ENCODE results near the gene COL24A1.
"Not testable (repeated sequence)": the region's sequence is repeated elsewhere in the genome, so short reads cannot be mapped to it uniquely, and the experiment has no call there.

The COL24A1 gene

DNA sequence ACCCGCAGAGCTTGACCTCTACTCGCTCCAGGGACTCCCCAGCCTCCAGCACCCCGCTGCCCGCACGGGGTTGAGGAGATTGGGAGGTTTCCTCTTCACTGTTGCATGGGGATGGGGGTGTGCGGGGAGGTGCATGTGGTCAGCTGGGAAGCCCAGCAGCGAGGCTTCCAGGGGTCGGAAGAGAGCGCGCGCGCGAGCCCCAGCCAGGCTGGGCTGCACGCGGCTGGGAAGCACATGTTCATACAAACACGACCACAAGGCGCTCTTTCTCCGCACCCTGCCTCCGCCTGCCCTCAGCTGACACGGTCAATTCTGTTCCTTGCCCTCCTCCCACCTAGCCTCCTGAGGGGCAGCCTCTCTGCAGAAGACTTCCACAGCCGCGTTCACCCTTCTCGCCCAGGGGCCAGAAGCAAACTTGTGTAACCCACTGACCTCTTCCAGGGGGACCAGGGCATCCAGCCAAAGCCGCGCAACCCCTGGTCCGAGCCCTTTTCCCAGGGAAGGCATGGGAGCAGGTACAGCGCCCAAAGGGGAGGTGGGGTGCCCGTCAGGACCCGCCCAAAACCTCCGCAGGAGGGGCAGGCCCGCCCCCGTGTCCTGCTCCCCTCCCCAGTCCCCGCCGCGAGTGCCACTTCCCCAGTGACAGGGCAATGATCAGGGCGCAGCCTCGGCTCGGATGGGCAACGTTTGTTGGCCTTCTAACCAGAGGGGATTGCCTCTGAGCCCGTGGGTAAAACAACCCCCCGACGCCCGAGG lies 1.3 kb downstream of the COL24A1 start:
- no peak overlapping the region for H3K4me3 ChIP-seq (ENCODE audit: low read length)
- DNase-seq (ENCODE audit: low read depth, low spot score): no peak

DNA sequence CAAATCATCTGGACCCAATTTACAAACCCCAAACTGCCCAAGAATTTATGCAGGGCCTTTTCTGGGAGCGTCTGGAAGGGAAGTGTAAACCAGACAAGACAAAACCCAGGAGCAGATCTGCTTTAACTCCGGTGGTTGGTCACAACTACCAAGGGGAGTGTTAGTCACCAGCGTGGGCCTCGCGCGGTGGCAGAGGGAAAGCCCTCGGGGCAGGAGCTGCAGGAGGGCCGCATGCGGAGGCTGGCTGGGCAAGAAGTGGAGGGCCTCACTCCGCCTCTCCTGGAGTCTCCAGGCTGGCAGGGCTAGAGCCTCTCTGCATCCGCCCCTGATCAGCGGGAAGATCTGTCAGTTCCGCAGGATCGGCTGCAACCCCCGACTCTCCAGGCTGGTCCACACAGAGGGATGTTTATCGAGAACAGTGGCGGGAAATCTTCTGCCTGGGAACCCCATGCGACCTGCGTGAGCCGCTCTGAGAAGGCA lies 2.0 kb downstream of the COL24A1 start:
- no peak overlapping the region for H3K4me3 ChIP-seq (ENCODE audit: low read length)
- no peak for DNase-seq (ENCODE audit: low read depth, low spot score)

DNA sequence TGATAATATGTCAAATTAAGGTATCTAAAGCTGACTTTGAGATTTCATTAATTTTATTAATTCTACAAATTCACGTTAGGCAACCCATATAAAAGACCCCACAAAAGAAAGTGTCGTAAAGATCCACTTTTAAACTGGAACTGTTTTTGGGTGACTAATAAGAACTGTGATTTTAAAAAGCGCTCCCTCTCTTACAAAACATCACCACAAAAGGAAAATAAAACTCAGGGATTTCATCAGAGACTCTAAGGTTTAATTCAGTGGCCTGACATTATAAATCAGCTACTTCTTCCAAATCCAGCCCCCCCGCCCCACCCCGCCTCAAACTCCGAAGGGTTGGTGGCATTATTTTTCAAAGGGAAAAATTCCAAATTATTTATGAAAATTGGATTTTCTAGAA lies 2.7 kb downstream of the COL24A1 start:
- no peak for DNase-seq (ENCODE audit: low read depth, low spot score)

DNA sequence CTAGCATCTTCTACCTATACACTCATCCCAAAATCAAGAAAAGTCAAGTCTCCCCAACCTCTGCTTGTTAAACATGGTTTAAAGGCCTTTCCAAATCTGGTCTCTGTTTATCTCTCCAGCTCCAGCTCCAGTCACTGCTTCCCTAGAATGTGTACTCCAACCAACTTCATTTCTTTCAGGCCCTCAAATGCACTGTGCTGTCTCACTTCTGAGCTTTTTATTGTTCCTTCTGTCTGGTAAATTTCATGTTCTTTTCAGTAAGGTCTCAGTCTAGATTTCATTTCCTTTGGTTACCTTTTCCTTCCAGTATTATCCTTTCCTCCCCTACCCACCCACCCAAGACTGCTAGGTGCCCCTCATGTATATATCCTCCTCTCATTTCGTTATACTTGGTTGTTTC lies 3.7 kb downstream of the COL24A1 start:
- no peak overlapping the region for H3K4me3 ChIP-seq (ENCODE audit: low read length)
- DNase-seq (ENCODE audit: low read depth, low spot score): no peak

More for the DNA sequence above, 2.7 kb downstream of the COL24A1 start:
- no peak overlapping the region for H3K4me3 ChIP-seq (ENCODE audit: low read length)

DNA sequence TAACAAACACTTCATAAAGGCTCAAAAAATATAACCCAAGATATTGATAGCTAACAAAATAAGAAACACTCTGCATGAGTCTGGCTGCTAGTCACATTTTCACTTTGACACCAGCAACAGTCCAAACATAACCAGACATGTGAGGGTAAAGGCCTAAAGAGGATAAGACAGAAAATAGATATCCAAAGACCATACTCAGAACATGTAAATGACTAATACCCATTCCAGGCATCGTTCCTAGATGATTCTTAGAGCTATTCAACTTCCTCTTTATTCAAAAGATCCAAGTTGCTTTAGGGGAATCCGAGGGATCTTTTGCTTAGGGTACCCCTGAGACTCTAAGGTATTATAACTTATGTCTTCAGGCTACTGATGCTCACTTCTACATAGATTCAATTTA lies 5.1 kb downstream of the COL24A1 start:
- DNase-seq (ENCODE audit: low read depth, low spot score): no peak
- H3K4me3 ChIP-seq (ENCODE audit: low read length): no peak overlapping the region

DNA sequence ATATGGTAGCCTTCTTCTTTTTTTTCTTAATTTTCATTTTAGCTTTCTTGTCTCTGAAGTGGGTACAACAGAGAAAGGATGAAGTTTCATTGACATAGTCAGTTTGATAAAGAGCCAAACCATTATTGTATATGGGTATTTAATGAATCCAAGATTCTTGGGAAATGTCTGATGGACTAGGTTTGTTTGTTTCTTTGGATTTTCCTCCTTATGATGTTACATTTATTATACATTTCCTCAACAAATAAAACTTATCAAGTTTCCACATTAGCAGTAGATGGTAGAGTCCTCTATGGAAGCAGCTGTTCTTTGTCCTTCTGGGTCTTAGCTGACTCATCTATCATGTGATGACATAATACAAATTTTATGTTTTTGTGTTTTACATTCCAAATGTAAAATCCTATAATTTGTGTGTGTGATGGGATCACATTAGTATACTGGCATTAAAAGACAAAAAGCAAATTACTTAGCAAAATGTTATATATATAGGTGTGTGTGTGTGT lies 6.0 kb downstream of the COL24A1 start:
- no peak overlapping the region for H3K4me3 ChIP-seq (ENCODE audit: low read length)
- no peak for DNase-seq (ENCODE audit: low read depth, low spot score)

DNA sequence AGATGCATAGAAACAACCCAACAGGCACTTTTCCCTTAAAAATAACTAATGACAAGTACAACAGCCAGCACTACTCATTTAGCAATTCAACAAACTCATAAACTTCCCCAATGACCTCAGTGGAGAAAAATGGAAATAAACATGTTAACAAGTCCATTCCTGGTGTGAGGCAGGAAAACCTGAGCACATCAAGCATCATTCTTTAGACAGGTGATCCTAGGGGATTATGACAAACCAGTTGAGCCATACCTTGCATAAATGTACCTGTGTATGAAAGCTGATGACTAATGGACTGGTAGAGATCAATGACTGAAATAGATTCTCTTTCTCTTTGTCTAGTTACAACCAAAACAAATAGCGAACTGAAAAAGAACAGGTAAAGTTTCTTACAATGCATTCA lies 7.0 kb downstream of the COL24A1 start:
- no peak for DNase-seq (ENCODE audit: low read depth, low spot score)
- no peak overlapping the region for H3K4me3 ChIP-seq (ENCODE audit: low read length)

DNA sequence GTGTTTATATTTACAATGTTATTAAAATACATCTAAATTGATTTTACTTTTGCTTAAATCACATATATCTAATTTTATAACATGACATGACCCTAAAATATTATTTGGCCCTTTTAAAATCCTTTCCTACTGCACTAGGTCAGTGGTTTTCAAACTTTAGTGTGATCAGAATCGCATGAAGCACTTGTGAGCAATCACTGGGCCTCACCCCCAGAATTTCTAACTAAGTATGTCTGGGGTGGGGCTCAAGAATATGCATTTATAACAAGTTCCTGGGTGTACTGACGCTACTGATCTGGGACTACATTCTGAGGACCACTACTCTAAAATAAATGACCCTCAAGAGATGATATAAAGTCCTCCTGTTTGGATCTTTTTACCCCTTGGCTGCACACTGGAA lies 8.8 kb downstream of the COL24A1 start:
- no peak overlapping the region for H3K4me3 ChIP-seq (ENCODE audit: low read length)
- no peak for DNase-seq (ENCODE audit: low read depth, low spot score)

DNA sequence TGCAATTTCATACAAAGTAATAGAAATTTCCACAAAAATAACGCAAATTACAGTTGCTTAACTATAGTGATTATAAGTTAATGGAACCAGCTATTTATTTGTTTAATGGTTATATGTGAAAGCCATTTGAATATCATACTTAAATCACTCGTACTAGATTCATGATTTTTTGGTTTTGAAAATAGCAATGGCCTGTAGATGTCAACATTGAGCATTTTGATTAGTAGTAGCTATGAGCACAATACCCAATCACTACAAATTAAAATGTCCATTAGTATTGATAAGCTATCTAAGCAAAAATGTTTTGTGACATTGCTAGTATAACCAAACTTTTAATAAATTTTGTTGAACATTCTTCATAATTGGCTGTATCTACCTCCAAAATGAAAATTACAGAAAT lies 10.0 kb downstream of the COL24A1 start:
- no peak overlapping the region for H3K4me3 ChIP-seq (ENCODE audit: low read length)
- no peak for DNase-seq (ENCODE audit: low read depth, low spot score)

DNA sequence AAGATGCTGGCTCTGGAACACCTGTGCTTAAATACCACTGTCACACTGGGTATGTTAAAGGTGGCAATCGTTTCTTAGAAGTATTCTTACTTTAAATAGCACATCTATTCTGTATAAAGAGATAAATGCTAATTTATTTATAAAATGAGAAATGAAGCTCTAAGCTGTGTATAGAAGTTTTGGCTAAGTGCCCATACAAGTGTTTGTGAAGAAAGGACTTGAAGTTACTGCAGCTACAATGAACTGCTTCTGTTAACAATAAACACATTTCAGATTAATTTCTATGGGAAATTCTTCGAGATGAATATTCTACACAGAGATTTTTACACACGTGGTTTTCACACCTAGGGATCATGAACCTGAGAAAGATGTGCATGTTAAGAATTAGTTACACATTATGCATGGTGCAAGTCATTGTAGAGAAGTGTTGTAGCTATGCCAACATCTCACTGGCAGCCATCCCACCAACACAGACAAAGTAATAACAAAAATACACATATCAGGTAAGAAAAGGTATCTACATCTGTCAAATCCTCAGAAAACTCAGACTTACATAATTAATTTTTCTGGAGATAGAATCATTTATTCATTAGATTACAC lies 16.2 kb downstream of the COL24A1 start:
- no peak overlapping the region for H3K4me3 ChIP-seq (ENCODE audit: low read length)
- DNase-seq (ENCODE audit: low read depth, low spot score): no peak

DNA sequence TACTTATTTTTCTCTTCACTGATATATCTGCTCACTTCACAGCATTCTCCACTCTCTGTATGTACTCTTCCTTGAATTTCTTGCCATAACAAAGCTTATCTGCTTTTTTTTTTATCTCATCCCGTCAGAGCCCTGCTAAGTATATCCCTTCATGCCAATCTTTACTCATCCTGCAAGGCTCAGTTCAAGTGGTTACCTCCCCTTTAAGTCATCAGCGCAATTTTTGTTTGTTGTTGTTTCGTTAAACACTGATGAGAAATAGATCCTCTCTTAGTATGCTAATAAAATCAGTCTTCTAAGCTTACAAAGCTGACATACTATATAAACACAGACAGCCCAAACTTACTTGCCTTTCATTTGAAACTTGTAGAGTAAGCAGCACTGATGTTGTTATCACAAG lies 17.8 kb downstream of the COL24A1 start:
- H3K4me3 ChIP-seq (ENCODE audit: low read length): no peak overlapping the region
- DNase-seq (ENCODE audit: low read depth, low spot score): no peak

DNA sequence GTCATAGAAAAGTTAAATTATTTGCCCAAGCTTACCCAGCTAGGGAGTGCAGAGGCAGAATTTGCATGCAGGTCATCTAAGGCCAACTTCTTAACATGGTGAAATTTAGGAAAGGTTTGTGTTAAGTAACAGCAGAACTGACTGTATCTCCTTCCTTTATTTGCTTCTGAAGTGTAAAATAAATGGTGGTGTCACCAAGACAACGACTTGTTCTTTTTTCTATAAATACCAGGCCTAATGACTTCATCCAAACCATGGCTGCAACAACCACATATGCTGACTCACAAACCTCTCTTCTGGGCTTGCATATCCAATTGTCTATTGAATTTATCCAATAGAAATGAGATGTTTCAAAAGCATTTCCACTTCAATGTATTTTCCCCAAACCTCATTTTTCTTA lies 19.1 kb downstream of the COL24A1 start:
- DNase-seq (ENCODE audit: low read depth, low spot score): no peak
- no peak overlapping the region for H3K4me3 ChIP-seq (ENCODE audit: low read length)

DNA sequence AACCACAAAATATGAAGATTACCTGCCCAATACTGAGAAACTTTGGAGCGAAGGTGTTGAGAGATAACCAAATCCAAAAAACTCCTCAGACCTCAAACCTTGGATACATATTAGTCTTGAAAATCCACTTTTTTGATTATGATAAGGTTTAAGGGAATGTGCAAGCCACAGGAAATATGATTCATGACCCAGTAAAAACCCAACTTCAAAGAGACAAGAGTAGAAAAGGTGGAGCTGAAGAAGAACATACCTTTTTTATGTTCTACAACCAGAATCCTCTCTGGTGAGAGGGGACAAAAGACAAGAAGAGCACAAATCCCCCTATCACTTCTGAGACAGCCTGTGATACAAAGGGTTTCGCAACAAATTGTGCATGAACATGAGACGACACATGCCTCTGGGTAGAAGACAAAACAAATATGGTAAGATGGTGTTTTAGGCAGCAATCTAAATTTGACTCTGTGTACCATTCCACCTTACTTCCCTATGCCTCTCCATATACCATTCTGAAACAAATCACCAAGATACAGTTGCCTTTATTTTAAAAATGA lies 37.3 kb downstream of the COL24A1 start:
- DNase-seq (ENCODE audit: low read depth, low spot score): no peak
- no peak overlapping the region for H3K4me3 ChIP-seq (ENCODE audit: low read length)

DNA sequence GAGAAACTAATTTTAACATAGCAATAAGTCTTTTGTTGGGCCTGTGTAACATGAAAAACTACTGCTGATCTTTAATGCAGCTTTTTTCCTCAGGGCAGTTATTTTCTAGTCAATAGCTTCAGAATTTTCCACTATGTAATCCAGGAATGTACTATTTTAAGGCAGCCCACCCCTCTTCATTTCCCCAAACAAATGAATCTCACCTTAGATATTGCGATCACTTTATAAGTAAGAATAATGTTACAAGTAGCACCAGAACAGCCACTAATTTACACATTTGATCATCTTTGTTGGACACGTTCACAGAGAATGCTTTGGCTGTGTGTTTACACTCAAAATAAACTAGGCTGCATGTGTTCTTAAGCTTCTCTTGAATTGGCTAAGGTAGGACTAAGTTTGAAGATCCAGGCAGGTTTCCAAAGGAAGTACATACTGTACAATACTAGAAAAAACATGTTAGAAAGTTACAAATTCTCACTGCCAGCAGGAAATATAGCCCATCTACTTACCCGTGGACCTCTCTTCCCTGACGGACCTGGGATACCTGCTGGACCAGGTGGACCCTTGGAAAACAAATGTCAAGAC lies 41.7 kb downstream of the COL24A1 start:
- DNase-seq (ENCODE audit: low read depth, low spot score): no peak
- no peak overlapping the region for H3K4me3 ChIP-seq (ENCODE audit: low read length)

DNA sequence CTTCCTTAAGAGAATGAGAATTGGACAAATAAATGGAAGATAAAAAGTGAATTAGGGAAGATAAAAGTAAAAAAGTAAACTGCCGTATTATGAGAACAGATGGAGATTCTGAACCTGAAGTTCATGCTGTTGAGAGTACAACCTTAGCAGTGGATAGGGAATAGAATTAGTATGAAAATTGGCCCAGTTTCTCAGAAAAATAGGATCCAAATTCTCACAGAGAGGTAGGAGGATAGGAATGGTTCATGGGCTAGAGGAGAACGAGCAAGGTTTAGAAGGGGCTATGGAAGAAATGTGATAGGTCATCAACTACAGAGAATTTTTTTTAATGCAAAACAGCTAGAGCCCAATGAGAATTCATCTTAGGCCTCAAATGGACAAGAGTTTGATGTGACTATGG lies 42.3 kb downstream of the COL24A1 start:
- DNase-seq (ENCODE audit: low read depth, low spot score): no peak
- H3K4me3 ChIP-seq (ENCODE audit: low read length): no peak overlapping the region

DNA sequence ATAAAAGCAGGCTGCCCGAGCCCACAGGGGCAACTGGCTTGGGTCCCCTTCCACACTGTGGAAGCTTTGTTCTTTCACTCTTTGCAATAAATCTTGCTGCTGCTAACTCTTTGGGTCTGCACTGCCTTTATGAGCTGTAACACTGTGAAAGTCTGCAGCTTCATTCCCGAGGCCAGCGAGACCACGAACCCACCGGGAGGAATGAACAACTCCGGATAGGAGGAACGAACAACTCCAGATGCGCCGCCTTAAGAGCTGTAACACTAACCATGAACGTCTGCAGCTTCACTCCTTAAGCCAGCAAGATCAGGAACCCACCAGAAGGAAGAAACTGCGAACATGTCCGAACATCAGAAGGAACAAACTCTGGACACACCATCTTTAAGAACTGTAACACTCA lies 45.0 kb downstream of the COL24A1 start:
- not testable (repeated sequence) for DNase-seq (ENCODE audit: low read depth, low spot score); H3K4me3 ChIP-seq (ENCODE audit: low read length)

DNA sequence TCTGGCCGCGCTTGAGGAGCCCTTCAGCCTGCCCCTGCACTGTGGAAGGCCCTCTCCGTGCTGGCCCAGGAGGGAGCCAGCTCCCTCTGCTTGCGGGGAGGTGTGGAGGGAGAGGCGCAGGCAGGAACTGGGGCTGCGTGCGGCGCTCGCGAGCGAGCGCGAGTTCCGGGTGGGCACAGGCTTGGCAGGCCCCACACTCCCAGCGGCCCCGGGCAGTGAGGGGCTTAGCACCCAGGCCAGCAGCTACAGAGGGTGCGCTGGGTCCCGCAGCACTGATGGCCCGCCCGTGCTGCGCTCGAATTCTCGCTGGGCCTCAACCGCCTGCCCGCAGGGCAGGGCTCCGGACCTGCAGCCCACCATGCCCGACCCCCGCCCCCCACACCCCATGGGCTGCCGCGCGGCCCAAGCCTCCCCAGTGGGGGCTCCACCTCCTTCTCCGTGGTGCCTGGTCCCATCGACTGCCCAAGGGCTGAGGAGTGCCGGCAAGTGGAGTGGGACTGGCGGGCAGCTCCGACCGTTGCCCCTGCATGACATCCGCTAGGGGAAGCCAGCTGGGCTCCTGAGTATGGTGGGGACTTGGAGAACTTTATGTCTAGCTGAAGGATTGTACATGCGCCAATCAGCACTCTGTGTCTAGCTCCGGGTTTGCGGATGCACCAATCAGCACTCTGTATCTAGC lies 46.0 kb downstream of the COL24A1 start:
- DNase-seq (ENCODE audit: low read depth, low spot score): no peak
- no peak overlapping the region for H3K4me3 ChIP-seq (ENCODE audit: low read length)

DNA sequence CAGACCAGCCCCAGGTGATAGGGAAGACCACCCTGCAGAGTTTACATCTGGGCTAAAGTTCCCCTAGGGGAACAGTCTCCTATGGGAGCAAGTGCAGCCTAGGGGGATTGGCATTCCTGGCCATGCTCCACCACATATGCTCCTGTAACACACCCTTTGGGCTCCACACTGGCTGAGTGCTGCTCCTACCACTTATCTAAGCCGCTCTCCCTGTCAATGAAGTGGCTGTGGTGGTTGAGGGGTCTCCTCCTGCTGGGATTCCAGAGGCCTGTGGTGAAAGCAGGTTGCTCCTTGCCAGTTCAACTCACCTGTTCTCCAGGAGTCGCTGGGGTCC lies 51.1 kb downstream of the COL24A1 start:
- no peak for DNase-seq (ENCODE audit: low read depth, low spot score)
- no peak overlapping the region for H3K4me3 ChIP-seq (ENCODE audit: low read length)

DNA sequence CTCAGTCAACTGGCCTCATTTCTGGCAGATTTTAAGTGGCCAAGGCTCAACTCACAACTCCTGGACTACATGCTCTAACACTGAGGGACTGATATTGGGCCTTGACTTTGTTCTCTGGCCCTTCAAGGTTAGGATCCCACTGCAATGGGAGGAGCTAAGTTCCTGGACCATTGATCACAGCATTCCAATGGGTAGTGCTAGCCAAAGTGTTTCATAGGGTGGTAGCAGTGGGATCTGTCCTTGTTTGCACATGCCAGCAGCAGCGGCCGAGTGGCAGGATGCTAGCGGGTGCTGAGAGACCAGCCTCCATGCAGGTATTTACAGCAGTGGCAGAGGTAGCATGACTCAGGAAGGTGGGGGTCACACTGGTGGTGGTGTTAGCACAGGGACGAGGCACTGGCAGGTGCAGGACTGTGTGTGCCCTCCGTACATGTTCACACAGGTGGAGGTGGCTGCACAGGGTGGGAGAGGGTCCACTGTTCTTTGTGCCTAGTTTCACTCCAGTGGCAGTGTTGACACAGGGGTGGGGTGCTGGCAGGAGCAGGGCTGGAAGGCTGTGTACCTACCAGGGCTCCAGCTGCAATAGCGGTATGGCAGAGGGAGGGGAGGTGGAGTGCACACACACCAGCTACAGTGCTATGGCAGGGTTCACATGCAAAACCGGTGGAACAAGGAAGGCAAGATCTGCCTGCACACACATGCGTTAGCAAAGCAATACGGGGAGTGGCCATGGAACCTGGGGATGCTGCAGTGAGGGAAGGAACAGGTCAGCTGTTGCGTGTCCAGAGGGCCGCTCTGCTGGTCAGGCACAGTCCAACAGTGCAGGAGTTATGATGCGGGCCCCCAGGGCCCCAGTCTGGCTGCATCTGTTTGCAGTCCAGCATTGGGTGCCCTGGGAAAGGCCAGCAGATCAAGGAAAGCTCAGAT lies 51.7 kb downstream of the COL24A1 start:
- no peak for DNase-seq (ENCODE audit: low read depth, low spot score)

More for the DNA sequence above, 51.7 kb downstream of the COL24A1 start:
- no peak overlapping the region for H3K4me3 ChIP-seq (ENCODE audit: low read length)

All from Jurkat, Clone E6-1 (cell line).